22Rv1 (cell line): ENCODE data around the gene ARHGEF10L.

Experiments
- ZFX ChIP-seq: fragments of 450-650 bp; IDR thresholded peaks from 2 replicates; pipeline ENCODE4 v1.6.1; 2017; ENCODE audit warnings: antibody characterized with exemption, borderline replicate concordance
- TF ChIP-seq, protein P1 (sequence below): fragments of 450-650 bp; IDR thresholded peaks from 2 replicates; pipeline ENCODE4 v1.5.1; 2017; ENCODE audit warnings: mild to moderate bottlenecking

DNA sequence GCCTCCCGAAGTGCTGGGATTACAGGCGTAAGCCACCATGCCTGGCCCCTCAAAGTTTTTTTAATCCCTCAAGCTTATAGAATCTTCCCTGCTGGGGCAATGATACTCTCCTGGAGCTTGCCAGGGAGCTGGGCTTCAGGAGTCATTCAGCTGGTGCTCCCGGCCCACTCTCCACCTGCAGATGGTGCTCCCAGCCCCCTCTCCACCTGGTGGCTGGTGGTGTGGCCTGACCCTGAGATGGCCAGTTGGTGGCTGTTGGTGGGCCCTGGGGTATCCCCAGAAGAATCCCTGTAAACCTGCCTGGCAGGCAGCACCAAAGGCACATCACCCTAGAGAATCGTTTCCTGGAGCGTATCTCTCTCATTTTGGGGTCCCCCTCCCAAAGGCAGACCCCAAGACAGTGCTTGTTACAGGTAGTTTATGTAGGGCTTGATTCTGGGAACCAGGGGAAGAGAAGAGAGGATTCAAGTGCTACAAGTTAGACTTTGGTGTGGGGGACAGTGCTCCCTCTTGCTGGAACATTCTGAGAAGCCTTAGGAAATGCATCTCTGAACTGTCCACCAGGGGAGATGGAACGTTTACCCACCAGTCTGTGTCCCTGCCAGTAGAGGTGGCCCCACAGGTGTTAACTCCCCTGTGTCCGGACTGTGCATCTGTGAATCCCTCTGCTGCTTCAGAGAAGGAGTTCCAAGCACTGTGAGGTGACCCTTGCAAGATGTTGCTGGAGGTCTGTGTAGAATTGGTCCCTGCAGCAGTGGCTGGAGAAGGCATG, 186.5 kb downstream of the ARHGEF10L start:
- TF ChIP-seq, protein P1, sequence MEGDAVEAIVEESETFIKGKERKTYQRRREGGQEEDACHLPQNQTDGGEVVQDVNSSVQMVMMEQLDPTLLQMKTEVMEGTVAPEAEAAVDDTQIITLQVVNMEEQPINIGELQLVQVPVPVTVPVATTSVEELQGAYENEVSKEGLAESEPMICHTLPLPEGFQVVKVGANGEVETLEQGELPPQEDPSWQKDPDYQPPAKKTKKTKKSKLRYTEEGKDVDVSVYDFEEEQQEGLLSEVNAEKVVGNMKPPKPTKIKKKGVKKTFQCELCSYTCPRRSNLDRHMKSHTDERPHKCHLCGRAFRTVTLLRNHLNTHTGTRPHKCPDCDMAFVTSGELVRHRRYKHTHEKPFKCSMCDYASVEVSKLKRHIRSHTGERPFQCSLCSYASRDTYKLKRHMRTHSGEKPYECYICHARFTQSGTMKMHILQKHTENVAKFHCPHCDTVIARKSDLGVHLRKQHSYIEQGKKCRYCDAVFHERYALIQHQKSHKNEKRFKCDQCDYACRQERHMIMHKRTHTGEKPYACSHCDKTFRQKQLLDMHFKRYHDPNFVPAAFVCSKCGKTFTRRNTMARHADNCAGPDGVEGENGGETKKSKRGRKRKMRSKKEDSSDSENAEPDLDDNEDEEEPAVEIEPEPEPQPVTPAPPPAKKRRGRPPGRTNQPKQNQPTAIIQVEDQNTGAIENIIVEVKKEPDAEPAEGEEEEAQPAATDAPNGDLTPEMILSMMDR: no peak
- TF ChIP-seq ZFX: no peak
